GM12801 (cell line): ENCODE data around the gene MESD.

Experiments
- TF ChIP-seq, protein P1 (sequence below): IDR thresholded peaks from one replicate; pipeline ENCODE4 v1.5.1; 2011; ENCODE audit warnings: control low read depth; ENCODE audit not compliant: insufficient read length; ENCODE audit errors: extremely low read depth

Gene MESD

GRCh38 chr15:80911821-80912220 lies 77.8 kb downstream of the MESD start:
- TF ChIP-seq, protein P1, sequence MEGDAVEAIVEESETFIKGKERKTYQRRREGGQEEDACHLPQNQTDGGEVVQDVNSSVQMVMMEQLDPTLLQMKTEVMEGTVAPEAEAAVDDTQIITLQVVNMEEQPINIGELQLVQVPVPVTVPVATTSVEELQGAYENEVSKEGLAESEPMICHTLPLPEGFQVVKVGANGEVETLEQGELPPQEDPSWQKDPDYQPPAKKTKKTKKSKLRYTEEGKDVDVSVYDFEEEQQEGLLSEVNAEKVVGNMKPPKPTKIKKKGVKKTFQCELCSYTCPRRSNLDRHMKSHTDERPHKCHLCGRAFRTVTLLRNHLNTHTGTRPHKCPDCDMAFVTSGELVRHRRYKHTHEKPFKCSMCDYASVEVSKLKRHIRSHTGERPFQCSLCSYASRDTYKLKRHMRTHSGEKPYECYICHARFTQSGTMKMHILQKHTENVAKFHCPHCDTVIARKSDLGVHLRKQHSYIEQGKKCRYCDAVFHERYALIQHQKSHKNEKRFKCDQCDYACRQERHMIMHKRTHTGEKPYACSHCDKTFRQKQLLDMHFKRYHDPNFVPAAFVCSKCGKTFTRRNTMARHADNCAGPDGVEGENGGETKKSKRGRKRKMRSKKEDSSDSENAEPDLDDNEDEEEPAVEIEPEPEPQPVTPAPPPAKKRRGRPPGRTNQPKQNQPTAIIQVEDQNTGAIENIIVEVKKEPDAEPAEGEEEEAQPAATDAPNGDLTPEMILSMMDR = no peak

DNA sequence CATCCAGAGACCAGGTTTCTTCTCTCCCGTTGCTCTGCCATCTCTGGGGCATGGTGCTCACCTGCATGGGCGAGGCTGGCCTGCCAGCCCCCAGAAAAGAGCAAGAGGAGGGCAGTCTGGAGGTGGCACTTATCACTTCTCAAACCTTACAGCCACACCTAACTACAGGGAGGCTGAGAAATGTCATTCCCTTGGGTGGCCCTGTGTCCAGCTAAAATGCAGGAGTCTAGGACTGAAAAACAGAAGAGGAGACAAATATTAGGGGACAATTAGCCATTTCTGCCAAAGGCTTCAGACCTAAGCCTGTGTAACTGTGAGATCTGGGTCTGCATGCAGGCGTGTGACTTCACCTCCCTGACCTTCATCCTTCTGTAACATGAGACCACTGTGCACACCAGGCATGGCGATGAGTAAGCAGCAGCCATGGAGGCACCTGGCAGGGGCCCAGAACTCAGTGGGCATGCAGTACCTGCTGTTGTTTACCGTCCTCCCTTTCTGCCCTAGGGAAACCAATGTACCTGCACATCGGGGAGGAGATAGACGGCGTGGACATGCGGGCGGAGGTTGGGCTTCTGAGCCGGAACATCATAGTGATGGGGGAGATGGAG lies 83.4 kb downstream of the MESD start:
- TF ChIP-seq, protein P1 = no peak

DNA sequence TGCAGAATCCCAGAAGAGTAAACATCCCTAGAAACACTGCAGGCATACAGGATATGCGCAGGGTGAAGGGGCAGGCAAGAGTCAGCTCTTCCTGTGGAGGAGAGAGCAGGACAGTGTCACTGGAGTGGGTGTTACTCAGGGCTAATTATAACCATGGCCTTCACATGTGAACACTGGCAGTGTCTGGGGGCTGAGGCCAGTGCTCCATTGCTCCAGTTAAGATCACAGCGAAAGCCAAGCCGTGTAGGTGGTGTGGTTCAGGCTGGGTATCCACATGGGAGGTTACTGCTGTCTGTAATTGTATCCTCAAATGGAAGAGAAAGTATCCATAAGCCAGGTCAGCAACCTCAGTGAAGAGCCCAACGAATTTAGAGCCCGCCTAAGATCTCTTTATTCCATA lies 84.6 kb downstream of the MESD start:
- TF ChIP-seq, protein P1 = no peak

DNA sequence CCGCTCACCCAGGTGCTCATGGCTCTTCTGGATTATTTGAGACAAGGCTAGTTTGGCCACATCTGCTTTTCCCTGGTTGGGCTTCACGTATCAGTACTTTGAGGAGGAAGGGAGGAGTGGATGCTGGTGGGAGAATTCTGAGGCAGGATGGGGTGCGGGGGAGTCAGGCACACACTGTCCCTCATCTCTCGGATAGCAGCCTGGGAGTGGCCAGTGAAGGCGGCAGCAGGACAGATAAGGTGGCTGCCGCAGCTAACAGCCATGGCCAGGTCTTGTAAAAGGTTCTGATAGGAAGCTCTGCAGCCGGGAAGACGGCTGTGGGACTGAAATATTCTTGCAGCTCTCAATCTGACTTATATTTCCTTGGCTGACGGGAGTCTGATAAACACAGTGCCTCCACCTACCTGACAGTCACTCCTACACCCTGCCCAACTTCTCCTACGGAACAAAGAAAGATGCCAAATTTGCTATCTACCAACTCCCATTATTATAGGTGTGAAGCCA lies 87.3 kb downstream of the MESD start:
- TF ChIP-seq, protein P1 = no peak

- TF ChIP-seq, protein P1 = no peak
These were observed 91.6 kb downstream of the MESD start for GRCh38 chr15:80898040-80898439.
